Activated T-helper 9 cell treated with anti-CD3 and anti-CD28 coated beads, Interleukin-2, amount 50 U/mL, for 16 hours (primary cell): ENCODE results near the gene PNPLA2.
A peak's percentile ranks its signal among the peaks of the same experiment; 100 is the strongest.

Experiments used
- DNase-seq: peaks from one replicate; pipeline ENCODE4 v3.0.0-alpha.2; 2020; ENCODE audit warnings: low read depth

PNPLA2 gene

GRCh38 chr11:831118-831864, 12.6 kb downstream of the PNPLA2 start:
- no peak for DNase-seq

GRCh38 chr11:831961-832528, 13.3 kb downstream of the PNPLA2 start:
- DNase-seq = no peak

GRCh38 chr11:832529-833113, 13.9 kb downstream of the PNPLA2 start, which contains the start of gene CD151:
CD151 (plus strand) TSS chr11:832952; CDS start chr11:836070, 3,118 bp downstream.
- DNase-seq = no peak

GRCh38 chr11:833114-833791, 14.5 kb downstream of the PNPLA2 start:
- DNase-seq = no peak

- no peak for DNase-seq
These were observed 15.2 kb downstream of the PNPLA2 start for GRCh38 chr11:833849-834311.

- DNase-seq = no peak
These were observed 15.9 kb downstream of the PNPLA2 start for GRCh38 chr11:834371-835316.

- DNase-seq = no peak
These were observed 17.6 kb downstream of the PNPLA2 start for GRCh38 chr11:836274-836673.

GRCh38 chr11:836700-837099, 18.0 kb downstream of the PNPLA2 start:
- DNase-seq = no peak

GRCh38 chr11:837189-837989, 18.7 kb downstream of the PNPLA2 start:
- DNase-seq = no peak

- DNase-seq = no peak
These were observed 19.2 kb downstream of the PNPLA2 start for GRCh38 chr11:837990-838307.

GRCh38 chr11:838441-839279, 19.9 kb downstream of the PNPLA2 start:
- DNase-seq = no peak

- DNase-seq = no peak
These were observed 20.5 kb downstream of the PNPLA2 start for GRCh38 chr11:839280-839623.

GRCh38 chr11:839875-840617, 21.3 kb downstream of the PNPLA2 start:
- DNase-seq = no peak

GRCh38 chr11:841981-842369, 23.3 kb downstream of the PNPLA2 start:
- no peak for DNase-seq

- DNase-seq = peak; percentile 82
These were observed 23.8 kb downstream of the PNPLA2 start, which contains the start of the genes POLR2L and TSPAN4 for GRCh38 chr11:842370-843002. POLR2L (minus strand) TSS chr11:842529; CDS start chr11:842508, 21 bp downstream. TSPAN4 (plus strand) TSS chr11:842852; CDS start chr11:850305, 7,453 bp downstream.

- DNase-seq = no peak
These were observed 24.5 kb downstream of the PNPLA2 start for GRCh38 chr11:843086-843734.

GRCh38 chr11:843818-844692, 25.3 kb downstream of the PNPLA2 start:
- no peak for DNase-seq
